HG03378 (cell line): Measurements from ENCODE around the gene NPAS3.

Experiments used
- ATAC-seq: cut with Tn5 transposase; IDR thresholded peaks from one replicate; pipeline ENCODE4 v1.9.1; 2021; ENCODE audit warnings: mild to moderate bottlenecking, moderate library complexity; ENCODE audit not compliant: unreplicated experiment

NPAS3 gene

GRCh38 chr14:33691907-33692306 is 753.2 kb downstream of the NPAS3 start:
- ATAC-seq = no peak

- ATAC-seq = no peak
Measured at GRCh38 chr14:33692762-33693161, 754.1 kb downstream of the NPAS3 start.

- no peak for ATAC-seq
Measured at GRCh38 chr14:33693237-33693636, 754.6 kb downstream of the NPAS3 start.

GRCh38 chr14:33696165-33696564 is 757.5 kb downstream of the NPAS3 start:
- ATAC-seq = no peak

GRCh38 chr14:33699300-33699983 is 760.8 kb downstream of the NPAS3 start:
- ATAC-seq = no peak

- ATAC-seq = no peak
Measured at GRCh38 chr14:33700052-33700451, 761.4 kb downstream of the NPAS3 start.

- ATAC-seq = no peak
Measured at GRCh38 chr14:33702293-33702692, 763.6 kb downstream of the NPAS3 start.

GRCh38 chr14:33704481-33704880 is 765.8 kb downstream of the NPAS3 start:
- no peak for ATAC-seq

GRCh38 chr14:33705490-33705889 is 766.8 kb downstream of the NPAS3 start:
- ATAC-seq = no peak

GRCh38 chr14:33707716-33708115 is 769.0 kb downstream of the NPAS3 start:
- ATAC-seq = no peak

- ATAC-seq = no peak
Measured at GRCh38 chr14:33709283-33709682, 770.6 kb downstream of the NPAS3 start.

- ATAC-seq = no peak
Measured at GRCh38 chr14:33709711-33710110, 771.0 kb downstream of the NPAS3 start.

- no peak for ATAC-seq
Measured at GRCh38 chr14:33710273-33710672, 771.6 kb downstream of the NPAS3 start.

- ATAC-seq = no peak
Measured at GRCh38 chr14:33711194-33711593, 772.5 kb downstream of the NPAS3 start.

- ATAC-seq = no peak
Measured at GRCh38 chr14:33711811-33712216, 773.1 kb downstream of the NPAS3 start.

- ATAC-seq = no peak
Measured at GRCh38 chr14:33714527-33715226, 776.0 kb downstream of the NPAS3 start.

GRCh38 chr14:33715227-33715528 is 776.5 kb downstream of the NPAS3 start:
- no peak for ATAC-seq

- ATAC-seq = no peak
Measured at GRCh38 chr14:33716921-33717320, 778.2 kb downstream of the NPAS3 start.

GRCh38 chr14:33717866-33718265 is 779.2 kb downstream of the NPAS3 start:
- ATAC-seq = no peak

GRCh38 chr14:33720284-33720787 is 781.7 kb downstream of the NPAS3 start:
- ATAC-seq = no peak

GRCh38 chr14:33726685-33727084 is 788.0 kb downstream of the NPAS3 start:
- no peak for ATAC-seq

GRCh38 chr14:33727606-33728005 is 788.9 kb downstream of the NPAS3 start:
- no peak for ATAC-seq
